ENCODE results near the gene PSMD13. TPM values are rescaled to one million over a fixed set of nuclear protein-coding genes. Genes with fewer than 3 reads are reported as not detected.

PSMD13 gene
- total and polyA plus RNA-seq, 2 donors (not counting 1 experiment from before 2014, with no cell fraction given): 98.0 to 104 TPM

DNA sequence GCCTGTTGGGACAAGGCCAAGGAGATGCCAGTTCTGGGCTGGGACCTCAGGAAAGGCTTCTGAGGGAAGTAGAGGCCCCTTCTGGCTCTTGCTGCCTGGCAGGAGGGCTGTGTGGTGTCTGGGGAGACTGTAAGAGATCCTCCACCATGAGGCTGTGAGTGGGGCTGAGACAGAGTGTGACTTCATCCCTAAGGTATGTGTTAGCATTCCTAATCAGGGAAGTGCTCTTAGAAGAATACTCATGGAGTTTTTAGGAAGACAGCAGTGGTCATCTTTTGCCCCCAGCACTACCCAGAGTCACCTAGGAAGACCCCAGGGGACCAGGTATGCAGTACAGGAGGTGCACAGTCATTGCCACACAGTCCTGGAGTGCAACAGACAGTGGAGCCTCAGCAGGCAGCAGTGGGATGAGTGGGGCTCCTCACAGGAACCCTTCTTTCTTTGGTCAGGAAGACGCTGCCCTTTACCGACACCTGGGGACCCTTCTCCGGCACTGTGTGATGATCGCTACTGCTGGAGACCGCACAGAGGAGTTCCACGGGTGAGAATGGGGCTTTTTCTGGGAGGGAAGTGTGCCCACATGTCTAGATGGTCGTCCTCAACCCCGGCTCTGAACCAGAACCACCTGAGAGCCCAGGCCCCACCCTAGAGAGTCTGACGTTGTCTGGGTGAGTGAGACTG is 26.5 kb upstream of the PSMD13 start:
- Mint-ChIP-seq H3K27ac (peak overlapping the region; percentile 53), H3K27me3 (no peaks in the 10 kb centered on the region), H3K9me3 (ENCODE audit: insufficient read depth) (no peaks in the 10 kb centered on the region), H3K4me3 (peak overlapping the region; percentile 98), H3K4me1 (peaks cover 36% of the 10 kb centered on the region)
- H3K4me3 ChIP-seq (ENCODE audit: control extremely low read depth in 1 of 5, extremely low read depth in 1 of 5, insufficient read depth in 1 of 5, low read depth in 2 of 5, low read length in 4 of 5): no peak overlapping the region
- ATAC-seq (ENCODE audit: low read depth) (no peak), DNase-seq (no peak)
- intact Hi-C loops (cut with micrococcal nuclease): no loop called here
- peak overlapping the region in 1 of 2 donors; percentile 24 for H3K27ac ChIP-seq (ENCODE audit: low read length in 2 of 2)
- no peaks in the 10 kb centered on the region for H3K9me3 ChIP-seq (ENCODE audit: control extremely low read depth in 1 of 3, control insufficient read depth in 2 of 3, insufficient read depth in 1 of 3, low read length in 2 of 3)
- H3K9ac ChIP-seq (ENCODE audit: low read length): no peak overlapping the region
- H3K79me2 ChIP-seq (ENCODE audit: control insufficient read depth, insufficient read depth, low read length): peaks cover 45% of the 10 kb centered on the region
- ChIA-PET POLR2A (interaction anchor here (1.5 to 1.7 kb wide), 2 partner anchors 48 to 90 kb away, joined by 3 to 6 read pairs; no protein-coding TSS in a partner anchor), CTCF (no interaction called here)
- peaks cover 26 to 42% of the 10 kb centered on the region in 2 donors for H3K4me1 ChIP-seq (ENCODE audit: control insufficient read depth in 2 of 2, insufficient read depth in 2 of 2, low read length in 2 of 2)
- TF ChIP-seq EZH2 (IDR thresholded peaks at IDR 0.05; ENCODE audit: borderline replicate concordance, insufficient read depth, low read depth, low read length, poor library complexity, severe bottlenecking): no peak
- TF ChIP-seq, protein P1, sequence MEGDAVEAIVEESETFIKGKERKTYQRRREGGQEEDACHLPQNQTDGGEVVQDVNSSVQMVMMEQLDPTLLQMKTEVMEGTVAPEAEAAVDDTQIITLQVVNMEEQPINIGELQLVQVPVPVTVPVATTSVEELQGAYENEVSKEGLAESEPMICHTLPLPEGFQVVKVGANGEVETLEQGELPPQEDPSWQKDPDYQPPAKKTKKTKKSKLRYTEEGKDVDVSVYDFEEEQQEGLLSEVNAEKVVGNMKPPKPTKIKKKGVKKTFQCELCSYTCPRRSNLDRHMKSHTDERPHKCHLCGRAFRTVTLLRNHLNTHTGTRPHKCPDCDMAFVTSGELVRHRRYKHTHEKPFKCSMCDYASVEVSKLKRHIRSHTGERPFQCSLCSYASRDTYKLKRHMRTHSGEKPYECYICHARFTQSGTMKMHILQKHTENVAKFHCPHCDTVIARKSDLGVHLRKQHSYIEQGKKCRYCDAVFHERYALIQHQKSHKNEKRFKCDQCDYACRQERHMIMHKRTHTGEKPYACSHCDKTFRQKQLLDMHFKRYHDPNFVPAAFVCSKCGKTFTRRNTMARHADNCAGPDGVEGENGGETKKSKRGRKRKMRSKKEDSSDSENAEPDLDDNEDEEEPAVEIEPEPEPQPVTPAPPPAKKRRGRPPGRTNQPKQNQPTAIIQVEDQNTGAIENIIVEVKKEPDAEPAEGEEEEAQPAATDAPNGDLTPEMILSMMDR (IDR thresholded peaks at IDR 0.05): no peak
- H2AFZ ChIP-seq (ENCODE audit: insufficient read depth, low read depth, low read length, poor library complexity, severe bottlenecking): no peak overlapping the region
- peak overlapping the region; percentile 90 for H3K4me2 ChIP-seq (replicated peaks; ENCODE audit: low read depth, low read length, poor library complexity, severe bottlenecking)
- WGBS (ENCODE audit: insufficient coverage): 96% methylated on average over 6 of the region's 9 CpGs
- H3K27me3 ChIP-seq (replicated peaks in 1 of 4; ENCODE audit: control extremely low read depth in 1 of 4, control insufficient read depth in 3 of 4, insufficient read depth in 4 of 4, low read length in 3 of 4): no peaks in the 10 kb centered on the region
- H4K20me1 ChIP-seq (ENCODE audit: control insufficient read depth, insufficient read depth, low read length, poor library complexity, severe bottlenecking): peaks cover 61% of the 10 kb centered on the region
- H3K36me3 ChIP-seq (replicated peaks in 1 of 2; ENCODE audit: control extremely low read depth in 1 of 2, control insufficient read depth in 1 of 2, extremely low read depth in 1 of 2, insufficient read depth in 2 of 2, low read length in 1 of 2): peaks cover 0 to 60% of the 10 kb centered on the region in 2 experiments

DNA sequence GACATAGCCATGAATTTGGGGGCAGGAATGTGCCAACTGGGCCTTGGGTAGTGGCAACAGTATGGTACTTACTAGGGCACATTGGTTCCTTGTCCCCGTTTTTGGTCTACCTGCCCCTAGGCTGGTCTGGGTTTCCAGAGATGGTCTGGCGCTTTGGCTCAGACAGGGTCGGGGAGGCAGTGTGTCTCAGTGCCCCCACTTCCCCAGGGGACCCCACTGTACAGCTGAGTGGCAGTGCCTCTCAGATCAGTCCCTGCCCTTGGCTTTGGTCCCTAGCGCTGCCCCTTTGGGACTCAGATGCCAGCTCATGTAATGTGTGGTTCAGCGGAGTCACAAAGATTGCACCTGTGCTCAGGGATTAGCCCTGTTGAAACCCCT is 26.0 kb upstream of the PSMD13 start:
- peaks cover 0 to 58% of the 10 kb centered on the region in 2 experiments for H3K36me3 ChIP-seq (replicated peaks in 1 of 2; ENCODE audit: control extremely low read depth in 1 of 2, control insufficient read depth in 1 of 2, extremely low read depth in 1 of 2, insufficient read depth in 2 of 2, low read length in 1 of 2)
- TF ChIP-seq, protein P1 (IDR thresholded peaks at IDR 0.05): no peak
- TF ChIP-seq EZH2 (IDR thresholded peaks at IDR 0.05; ENCODE audit: borderline replicate concordance, insufficient read depth, low read depth, low read length, poor library complexity, severe bottlenecking): no peak
- Mint-ChIP-seq H3K27ac (no peak overlapping the region), H3K4me1 (peaks cover 33% of the 10 kb centered on the region), H3K4me3 (no peak overlapping the region), H3K9me3 (ENCODE audit: insufficient read depth) (no peaks in the 10 kb centered on the region), H3K27me3 (no peaks in the 10 kb centered on the region)
- WGBS (ENCODE audit: insufficient coverage): 92% methylated on average over 5 of the region's 5 CpGs
- H3K4me3 ChIP-seq (ENCODE audit: control extremely low read depth in 1 of 5, extremely low read depth in 1 of 5, insufficient read depth in 1 of 5, low read depth in 2 of 5, low read length in 4 of 5): no peak overlapping the region
- intact Hi-C loops (cut with micrococcal nuclease): no loop called here
- DNase-seq (no peak), ATAC-seq (ENCODE audit: low read depth) (no peak)
- no peak overlapping the region for H3K9ac ChIP-seq (ENCODE audit: low read length)
- H3K27me3 ChIP-seq (replicated peaks in 1 of 4; ENCODE audit: control extremely low read depth in 1 of 4, control insufficient read depth in 3 of 4, insufficient read depth in 4 of 4, low read length in 3 of 4): no peaks in the 10 kb centered on the region
- ChIA-PET POLR2A (no interaction called here), CTCF (no interaction called here)
- peaks cover 40% of the 10 kb centered on the region for H3K79me2 ChIP-seq (ENCODE audit: control insufficient read depth, insufficient read depth, low read length)
- H3K4me2 ChIP-seq (replicated peaks; ENCODE audit: low read depth, low read length, poor library complexity, severe bottlenecking): no peak overlapping the region
- peaks cover 55% of the 10 kb centered on the region for H4K20me1 ChIP-seq (ENCODE audit: control insufficient read depth, insufficient read depth, low read length, poor library complexity, severe bottlenecking)
- no peak overlapping the region for H3K27ac ChIP-seq (ENCODE audit: low read length in 2 of 2)
- no peak overlapping the region for H2AFZ ChIP-seq (ENCODE audit: insufficient read depth, low read depth, low read length, poor library complexity, severe bottlenecking)
- H3K9me3 ChIP-seq (ENCODE audit: control extremely low read depth in 1 of 3, control insufficient read depth in 2 of 3, insufficient read depth in 1 of 3, low read length in 2 of 3): no peaks in the 10 kb centered on the region
- peaks cover 20 to 37% of the 10 kb centered on the region in 2 donors for H3K4me1 ChIP-seq (ENCODE audit: control insufficient read depth in 2 of 2, insufficient read depth in 2 of 2, low read length in 2 of 2)

Data from B cell (primary cell).